Measurements from ENCODE around the gene RLN2.
"Not testable (repeated sequence)": the region's sequence is repeated elsewhere in the genome, so short reads cannot be mapped to it uniquely, and the experiment has no call there.

Gene RLN2, protein sequence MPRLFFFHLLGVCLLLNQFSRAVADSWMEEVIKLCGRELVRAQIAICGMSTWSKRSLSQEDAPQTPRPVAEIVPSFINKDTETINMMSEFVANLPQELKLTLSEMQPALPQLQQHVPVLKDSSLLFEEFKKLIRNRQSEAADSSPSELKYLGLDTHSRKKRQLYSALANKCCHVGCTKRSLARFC

DNA sequence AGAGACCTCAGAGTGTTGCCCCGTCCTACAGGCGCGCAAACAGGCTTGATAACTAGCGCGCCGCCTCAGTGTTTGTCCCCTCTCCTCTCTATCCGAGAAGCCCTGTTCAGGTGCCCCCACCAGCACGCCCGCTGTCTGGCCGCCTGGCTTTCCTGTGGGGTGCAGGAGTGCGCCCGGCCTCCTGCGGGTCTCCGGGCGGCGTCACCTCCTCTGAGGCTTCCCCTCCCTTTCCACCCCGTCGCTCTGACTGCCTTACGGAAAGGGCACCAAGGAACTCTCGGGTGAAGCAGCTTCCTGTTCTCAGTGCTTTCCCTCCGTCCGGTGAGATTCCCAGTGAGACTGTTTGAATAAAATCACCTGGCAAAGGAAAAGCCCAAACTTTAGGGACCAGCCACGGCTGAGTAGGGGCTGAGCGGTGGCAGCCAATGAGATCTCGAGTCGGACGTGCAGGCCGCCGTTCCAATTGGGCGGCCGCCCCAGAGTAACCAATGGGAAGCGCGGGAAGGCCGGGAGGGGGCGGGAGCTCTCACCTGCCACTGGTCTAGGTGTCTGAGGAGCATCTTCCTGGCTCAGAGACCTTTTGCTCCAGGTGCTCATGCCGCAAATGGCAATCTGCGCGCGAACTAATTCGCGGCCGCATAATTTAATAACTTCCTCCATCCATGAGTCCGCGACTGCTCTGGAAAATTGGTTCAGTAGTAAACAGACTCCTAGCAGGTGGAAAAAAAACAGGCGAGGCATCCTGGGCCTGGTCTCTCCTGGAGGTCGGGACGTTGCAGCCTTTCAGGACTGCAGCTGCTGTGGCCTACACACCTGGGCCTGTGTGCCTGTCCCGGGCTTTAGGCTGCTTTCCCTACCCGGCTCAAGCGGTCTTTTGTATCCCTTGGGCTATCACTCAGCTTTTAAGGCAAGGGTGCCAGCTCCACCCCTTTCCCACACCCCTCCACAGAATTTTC is at the start of gene RLN2:
Gene RLN2 (minus strand): TSS at position 877 of the 956 bp plus-strand sequence. CDS start 136 bp downstream, at position 741.
- peak in 1 of 3 experiments; percentile 9 for DNase-seq (ENCODE audit: low read depth in 2 of 3, low spot score in 2 of 3)

DNA sequence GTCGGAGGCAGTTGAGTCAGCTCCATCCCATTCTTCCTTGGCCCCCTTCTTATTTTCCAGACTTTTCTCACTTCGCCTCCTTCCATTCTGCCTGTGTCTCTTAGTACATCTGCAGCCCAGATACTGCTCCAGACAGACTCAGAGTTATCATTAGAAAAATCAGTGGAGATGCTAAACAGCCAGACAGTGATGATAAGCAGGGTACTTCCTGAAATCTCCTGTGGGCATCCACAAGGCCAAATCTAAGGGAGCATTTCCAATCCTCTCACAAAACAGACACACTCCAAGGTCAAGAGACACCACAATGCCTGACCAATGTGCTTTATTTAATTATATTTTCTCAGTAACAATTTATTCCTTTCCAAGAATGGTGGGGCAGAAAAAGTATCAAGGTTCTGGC is 49.7 kb upstream of the RLN2 start:
- no peak for DNase-seq (ENCODE audit: low read depth in 2 of 3, low spot score in 2 of 3)

DNA sequence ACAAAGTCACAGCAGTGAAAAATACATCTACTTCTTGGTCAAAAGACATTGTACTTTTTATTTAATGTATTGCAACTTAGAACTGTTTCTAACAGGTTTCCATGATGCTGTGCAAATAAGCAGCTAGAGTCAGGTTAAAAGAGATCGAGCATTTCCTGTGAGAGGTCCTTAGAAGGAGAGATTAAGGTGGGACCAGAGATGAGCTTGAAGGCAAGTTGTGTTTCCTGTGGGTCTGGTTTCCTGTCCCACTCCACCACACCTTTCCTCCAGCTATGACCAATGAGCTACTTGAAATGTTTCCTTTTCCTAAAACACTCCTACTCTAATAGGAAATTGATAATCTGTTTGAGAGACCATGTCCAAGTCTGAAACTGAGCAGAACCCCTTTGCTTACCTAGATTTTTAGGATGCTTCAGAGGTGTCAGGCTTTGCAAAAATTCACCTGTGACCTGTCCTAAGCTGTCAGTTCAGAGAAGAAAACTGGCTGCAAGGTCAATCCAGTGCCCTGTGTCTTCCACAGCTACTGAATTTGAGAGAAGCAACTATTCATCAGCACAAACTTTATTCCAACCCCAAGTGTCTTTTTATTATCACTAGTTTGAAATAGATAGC is 48.2 kb upstream of the RLN2 start:
- no peak for DNase-seq (ENCODE audit: low read depth in 2 of 3, low spot score in 2 of 3)

DNA sequence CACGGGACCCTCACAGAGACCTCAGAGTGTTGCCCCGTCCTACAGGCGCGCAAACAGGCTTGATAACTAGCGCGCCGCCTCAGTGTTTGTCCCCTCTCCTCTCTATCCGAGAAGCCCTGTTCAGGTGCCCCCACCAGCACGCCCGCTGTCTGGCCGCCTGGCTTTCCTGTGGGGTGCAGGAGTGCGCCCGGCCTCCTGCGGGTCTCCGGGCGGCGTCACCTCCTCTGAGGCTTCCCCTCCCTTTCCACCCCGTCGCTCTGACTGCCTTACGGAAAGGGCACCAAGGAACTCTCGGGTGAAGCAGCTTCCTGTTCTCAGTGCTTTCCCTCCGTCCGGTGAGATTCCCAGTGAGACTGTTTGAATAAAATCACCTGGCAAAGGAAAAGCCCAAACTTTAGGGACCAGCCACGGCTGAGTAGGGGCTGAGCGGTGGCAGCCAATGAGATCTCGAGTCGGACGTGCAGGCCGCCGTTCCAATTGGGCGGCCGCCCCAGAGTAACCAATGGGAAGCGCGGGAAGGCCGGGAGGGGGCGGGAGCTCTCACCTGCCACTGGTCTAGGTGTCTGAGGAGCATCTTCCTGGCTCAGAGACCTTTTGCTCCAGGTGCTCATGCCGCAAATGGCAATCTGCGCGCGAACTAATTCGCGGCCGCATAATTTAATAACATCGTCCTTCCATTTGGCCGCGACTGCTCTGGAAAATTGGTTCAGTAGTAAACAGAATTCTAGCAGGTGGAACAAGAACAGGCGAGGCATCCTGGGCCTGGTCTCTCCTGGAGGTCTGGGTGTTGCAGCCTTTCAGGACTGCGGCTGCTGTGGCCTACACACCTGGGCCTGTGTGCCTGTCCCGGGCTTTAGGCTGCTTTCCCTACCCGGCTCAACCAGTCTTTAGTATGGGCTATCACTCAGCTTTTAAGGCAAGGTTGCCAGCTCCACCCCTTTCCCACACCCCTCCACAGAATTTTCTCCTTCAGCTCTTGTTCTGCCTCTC is 34.8 kb upstream of the RLN2 start, which contains the start of gene RLN1:
Gene RLN1 (minus strand): TSS at position 885 of the 990 bp plus-strand sequence. CDS start 130 bp downstream, at position 755.
- DNase-seq (ENCODE audit: low read depth in 2 of 3, low spot score in 2 of 3), result not testable (repeated sequence)

DNA sequence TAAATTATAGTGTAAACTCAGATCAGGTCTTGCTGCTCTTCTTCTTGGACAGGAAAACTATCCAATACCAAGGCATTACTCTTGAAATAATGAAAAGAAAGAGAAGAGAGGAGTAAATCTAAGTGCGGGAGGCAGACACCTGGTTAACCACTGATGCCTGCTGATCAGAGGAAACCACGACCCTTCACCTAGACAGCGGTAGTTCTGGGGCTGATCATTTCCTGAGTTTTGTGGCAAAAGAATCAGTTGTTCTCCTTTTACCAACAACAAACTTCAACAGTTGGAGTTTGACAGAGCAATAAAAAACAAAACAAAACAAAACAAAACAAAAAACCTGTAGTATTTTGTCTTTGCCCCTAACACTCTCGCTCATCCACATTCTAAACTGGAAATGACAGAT is 32.2 kb upstream of the RLN2 start:
- DNase-seq (ENCODE audit: low read depth in 2 of 3, low spot score in 2 of 3), result no peak

DNA sequence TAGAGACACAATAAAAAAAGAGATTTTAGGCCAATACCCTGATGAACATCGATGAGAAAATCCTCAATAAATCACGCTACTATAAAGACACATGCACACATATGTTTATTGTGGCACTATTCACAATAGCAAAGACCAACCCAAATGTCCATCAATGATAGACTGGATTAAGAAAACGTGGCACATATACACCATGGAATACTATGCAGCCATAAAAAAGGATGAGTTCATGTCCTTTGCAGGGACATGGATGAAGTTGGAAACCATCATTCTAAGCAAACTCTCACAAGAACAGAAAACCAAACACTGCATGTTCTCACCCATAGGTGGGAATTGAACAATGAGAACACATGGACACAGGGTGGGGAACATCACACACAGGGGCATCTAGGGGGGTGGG is 26.8 kb upstream of the RLN2 start:
- not testable (repeated sequence) for DNase-seq (ENCODE audit: low read depth in 2 of 3, low spot score in 2 of 3)

DNA sequence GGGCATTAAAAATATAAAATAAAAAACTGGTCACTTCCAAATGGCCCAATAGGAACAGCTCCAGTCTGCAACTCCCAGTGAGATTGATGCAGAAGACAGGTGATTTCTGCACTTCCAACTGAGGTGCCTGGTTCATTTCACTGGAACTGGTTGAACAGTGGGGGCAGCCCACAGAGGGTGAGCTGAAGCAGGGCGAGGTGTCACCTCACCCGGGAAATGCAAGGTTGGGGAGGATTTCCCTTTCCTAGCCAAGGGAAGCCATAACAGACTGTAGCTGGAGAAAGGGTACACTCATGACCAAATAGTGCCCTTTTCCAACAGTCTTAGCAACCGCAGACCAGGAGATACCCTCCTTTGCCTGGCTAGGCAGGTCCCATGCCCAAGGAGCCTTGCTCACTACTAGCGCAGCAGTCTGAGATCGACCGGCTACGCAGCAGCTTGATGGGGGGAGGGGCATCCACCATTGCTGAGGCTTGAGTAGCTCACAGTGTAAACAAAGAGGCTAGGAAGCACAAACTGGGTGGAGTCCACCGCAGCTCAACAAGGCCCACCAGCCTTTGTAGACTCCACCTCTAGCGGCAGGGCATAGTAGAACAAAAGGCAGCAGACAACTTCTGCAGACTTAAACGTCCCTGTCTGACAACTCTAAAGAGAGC is 22.5 kb upstream of the RLN2 start:
- no peak for DNase-seq (ENCODE audit: low read depth in 2 of 3, low spot score in 2 of 3)

DNA sequence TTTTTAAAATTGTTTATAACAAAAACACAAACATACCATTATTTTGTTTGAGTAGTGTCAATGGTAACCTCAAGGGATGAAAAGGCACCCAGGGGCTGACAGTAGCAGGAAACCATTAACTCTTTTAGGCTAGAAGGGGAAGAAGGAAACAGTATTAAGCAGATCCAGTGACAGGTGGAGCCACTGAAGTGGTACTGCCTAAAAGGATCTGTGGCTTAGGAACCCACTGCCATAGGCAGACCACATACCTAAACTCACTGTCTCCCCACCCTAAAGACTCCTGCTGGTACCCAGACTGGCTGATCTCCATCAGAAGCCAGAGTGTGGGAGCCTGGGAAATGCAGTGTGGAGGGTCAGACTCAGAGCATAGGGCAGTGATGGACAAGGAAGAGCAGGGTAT is 21.7 kb upstream of the RLN2 start:
- DNase-seq (ENCODE audit: low read depth in 2 of 3, low spot score in 2 of 3), result no peak

DNA sequence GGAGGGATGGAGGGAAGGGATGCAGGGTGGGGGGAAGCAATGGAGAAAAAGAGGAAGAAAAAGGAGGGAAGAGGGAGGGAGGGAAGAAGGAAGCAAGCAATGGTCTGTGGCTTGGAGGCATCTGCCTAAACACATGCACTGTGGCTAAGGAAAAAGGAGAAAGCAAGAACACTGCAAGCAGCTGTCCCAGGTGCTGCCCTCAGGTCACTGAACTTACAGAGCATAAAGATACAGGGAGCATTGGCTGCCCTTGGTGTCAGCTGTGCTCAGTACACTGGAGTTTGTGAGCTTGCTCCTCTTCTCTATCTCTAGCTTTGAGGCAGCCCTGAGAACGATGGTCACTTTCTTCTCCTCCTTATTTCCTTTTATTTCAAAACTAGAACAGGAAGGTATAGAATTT is 17.1 kb upstream of the RLN2 start:
- not testable (repeated sequence) for DNase-seq (ENCODE audit: low read depth in 2 of 3, low spot score in 2 of 3)

DNA sequence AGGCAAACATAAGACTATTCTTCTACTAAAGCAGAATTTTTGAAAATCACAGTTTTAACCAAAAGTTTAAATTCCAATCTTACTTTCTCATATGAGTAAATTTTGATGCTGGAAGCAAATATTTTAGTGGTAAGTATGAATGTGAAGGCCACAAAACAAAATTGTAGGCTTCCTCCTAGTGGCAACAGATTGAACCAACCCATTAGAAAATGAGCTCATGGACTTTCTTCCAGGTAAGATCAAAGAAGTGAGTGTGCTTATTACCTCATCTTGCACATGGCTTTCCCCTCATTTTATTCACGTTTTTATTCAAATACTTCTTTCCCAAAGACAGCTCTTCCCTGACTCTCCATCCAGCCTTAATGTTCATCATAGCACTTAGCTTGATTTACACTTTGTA is 16.5 kb upstream of the RLN2 start:
- no peak for DNase-seq (ENCODE audit: low read depth in 2 of 3, low spot score in 2 of 3)

DNA sequence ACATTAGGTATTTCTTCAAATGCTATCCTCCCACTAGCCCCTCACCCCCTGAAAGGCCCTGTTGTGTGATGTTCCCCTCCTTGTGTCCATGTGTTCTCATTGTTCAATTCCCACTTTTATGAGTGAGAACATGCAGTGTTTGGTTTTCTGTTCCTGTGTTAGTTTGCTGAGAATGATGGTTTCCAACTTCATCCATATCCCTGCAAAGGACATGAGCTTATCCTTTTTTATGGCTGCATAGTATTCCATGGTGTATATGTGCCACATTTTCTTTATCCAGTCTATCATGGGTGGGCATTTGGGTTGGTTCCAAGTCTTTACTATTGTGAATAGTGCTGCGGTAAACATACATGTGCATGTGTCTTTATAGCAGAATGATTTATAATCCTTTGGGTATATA is 11.9 kb upstream of the RLN2 start:
- DNase-seq (ENCODE audit: low read depth in 2 of 3, low spot score in 2 of 3), result not testable (repeated sequence)

DNA sequence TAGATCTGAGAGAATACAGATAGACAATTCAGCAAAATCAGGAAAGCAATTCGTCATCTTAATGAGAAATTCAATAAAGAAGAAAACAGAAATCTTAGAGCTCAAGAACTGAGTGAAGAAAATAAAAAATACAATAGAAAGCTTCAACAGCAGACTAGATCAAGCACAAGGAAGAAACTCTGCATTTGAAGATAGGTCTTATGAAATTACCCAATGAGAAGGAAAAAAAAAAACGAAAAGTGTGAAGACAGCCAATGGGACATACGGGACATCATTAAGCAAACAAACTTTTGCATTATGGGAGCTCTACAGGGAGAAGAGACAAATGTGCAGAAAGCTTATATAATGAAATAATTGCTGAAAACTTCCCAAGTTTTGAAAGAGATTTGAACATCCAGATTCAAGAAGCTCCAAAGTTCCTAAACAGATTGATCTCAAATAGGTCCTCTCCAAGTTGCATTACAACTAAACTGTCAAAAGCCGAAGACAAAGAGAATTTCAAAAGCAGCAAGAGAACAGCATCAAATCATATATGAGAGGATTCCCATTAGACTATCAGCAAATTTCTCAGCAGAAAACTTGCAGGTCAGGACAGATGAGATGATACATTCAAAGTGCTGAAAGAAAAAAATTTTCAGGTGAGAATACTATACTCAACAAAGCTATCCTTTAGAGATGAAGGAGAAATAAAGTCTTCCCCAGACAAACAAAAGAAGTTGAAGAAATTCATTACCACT is 10.8 kb upstream of the RLN2 start:
- DNase-seq (ENCODE audit: low read depth in 2 of 3, low spot score in 2 of 3), result no peak

DNA sequence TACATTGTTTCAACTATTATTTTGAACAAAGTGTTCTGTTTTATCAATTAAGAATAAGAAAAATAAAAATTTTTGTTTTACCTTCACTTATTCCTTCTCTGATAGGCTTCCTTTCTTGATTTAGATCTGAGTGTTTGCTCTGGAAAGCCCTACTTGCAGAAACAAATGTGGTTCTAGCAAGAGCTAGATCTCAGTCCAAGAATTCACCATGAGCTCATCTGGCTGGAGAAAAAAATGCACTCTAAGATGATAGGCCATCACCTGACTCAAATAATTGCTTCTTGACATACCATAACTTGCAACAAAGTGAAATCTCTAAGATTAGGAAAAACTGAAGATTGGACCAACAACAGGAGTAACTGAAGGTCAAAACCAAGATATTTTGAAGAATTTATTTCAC is 6.3 kb upstream of the RLN2 start:
- DNase-seq (ENCODE audit: low read depth in 2 of 3, low spot score in 2 of 3), result no peak

DNA sequence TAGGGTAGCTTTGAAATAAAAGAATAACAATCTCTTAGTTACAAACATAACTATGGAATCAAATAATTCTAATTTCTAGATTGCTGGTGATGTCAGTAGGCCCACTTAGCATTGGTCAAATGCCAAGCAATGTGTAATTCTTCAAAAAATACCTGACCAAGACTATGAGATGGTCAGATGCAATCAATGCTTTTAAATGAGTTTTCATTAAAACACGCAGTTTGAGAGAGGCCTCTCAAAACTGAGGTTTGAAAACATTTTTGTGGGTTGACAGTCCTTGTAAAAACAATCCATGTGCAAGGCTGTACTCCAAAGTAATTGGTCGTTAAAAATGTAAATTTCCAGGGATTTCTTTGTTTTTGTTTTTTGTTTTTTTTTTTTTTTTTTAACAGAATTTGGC is 1.2 kb upstream of the RLN2 start:
- DNase-seq (ENCODE audit: low read depth in 2 of 3, low spot score in 2 of 3), result no peak

DNA sequence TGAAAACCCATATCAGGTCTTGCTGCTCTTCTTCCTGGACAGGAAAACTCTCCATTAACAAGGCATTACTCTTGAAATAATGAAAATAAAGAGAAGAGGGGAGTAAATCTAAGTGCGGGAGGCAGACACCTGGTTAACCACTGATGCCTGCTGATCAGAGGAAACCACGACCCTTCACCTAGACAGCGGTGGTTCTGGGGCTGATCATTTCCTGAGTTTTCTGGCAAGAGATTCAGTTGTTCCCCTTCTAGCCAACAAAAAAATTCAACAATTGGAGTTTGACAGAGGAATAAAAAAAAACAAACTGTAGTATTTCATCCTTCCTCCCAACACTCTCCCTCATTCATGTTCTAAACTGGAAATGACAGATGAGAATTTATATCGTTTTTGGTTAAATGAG is 3.0 kb downstream of the RLN2 start:
- DNase-seq (ENCODE audit: low read depth in 2 of 3, low spot score in 2 of 3), result no peak

DNA sequence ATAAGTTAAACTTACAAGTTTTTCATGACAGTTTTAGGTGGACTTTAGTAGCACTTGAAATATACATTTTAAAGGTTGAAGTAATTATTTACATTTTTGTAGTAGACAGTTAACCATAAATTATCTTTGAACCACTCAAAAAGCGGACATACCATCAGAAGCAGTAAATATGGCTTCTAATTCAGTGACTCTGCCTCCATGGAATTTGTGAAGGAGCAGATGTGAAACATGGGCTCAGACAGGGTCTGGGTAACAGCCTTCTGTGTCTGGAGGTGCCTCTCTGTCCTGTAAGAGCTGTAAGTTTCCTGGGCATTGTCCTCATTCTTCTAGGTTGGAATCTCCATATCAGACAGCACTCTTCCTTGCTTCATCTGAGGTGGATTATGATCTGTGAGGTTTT is 12.4 kb downstream of the RLN2 start:
- DNase-seq (ENCODE audit: low read depth in 2 of 3, low spot score in 2 of 3), result no peak

DNA sequence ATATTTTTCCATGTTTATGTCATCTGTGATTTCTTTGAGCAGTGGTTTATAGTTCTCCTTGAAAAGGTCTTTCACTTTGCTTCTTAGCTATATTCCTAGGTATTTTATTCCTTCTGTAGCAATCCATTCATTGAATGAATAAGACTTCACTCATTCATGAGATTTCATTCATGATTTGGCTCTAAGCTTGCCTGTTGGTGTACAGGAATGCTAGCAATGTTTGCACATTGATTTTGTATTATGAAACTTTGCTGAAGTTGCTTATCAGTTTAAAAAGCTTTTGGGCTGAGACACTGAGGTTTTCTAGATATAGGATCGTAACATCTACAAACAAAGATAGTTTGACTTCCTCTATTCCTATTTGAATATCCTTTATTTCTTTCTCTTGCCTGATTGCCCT is 15.9 kb downstream of the RLN2 start:
- DNase-seq (ENCODE audit: low read depth in 2 of 3, low spot score in 2 of 3), result no peak

DNA sequence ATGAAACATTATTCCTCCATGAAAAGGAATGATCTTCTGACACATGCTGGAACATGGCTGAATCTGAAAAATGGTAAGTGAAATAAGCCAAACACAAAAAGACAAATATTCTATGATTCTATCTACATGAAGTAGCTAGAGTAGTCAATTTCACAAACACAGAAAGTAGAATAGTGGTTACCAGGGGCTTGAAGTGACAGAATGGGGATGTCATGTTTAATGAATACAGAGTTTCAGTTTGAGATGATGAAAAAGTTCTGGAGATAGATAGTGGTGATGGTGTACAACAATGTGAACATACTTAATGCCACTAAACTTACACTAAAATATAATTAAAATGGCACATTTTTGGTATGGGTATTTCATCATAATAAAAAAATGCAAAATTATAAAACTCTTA is 18.3 kb downstream of the RLN2 start:
- no peak for DNase-seq (ENCODE audit: low read depth in 2 of 3, low spot score in 2 of 3)

DNA sequence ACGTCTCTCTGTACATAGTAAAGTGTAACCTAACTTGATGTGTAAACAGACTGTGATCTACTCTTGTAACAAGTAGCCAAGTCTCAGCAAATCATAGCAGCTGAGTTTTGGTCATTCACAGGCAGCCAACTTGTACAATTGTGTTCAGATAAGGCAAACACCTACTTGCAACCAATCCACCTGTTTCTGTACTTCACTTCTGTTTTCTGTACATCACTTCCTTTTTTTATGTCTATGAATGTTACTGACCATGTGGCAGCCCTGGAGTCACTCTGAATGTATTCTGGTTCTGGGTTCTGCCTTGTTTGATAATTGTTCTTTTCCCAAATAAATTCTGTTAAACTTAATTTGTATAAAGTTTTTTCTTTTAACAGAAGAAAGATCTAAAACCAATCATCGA is 26.0 kb downstream of the RLN2 start:
- DNase-seq (ENCODE audit: low read depth in 2 of 3, low spot score in 2 of 3), result no peak

DNA sequence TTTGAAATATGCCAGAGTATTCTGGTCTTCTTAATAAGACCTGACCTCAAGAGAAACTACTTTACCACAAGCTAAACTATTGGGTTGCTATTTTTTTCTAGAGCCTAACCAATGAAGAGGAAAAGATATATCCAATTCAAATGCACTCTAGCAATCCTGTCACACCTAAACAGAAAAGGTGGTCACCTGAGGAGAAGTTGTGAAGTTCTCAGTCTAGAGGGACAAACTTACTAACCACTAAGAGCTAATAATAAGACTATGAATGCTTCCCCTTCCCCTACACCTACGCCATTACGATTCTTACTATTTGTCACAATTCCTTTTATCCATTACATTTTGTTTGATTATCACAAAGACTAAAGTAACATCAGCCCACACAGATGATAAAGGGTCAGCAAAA is 29.7 kb downstream of the RLN2 start:
- no peak for DNase-seq (ENCODE audit: low read depth in 2 of 3, low spot score in 2 of 3)
